ENCODE results near the gene GALC.

The GALC gene

DNA sequence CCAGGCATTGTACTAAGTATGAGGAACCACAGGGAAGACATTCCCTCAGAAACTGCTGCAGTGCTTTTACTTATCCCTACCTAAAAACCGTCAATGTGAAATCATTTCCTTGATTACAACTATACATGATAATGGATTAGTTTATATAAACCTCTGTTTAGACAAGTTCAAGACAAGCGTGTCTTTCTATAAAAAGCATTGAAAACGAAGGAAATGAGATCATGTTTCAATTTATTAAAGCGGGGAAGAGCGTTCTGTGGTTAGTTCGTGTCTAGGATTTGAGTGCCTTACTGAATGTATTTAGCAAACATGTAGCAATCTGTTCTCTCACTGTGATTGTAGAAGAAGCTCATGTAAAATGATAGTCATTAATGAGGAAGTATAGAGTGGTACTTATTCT, 37.5 kb downstream of the GALC start:
- Histone ChIP-seq H3K4me1 (ENCODE audit: insufficient read depth, low read length, poor library complexity, severe bottlenecking) (peaks cover 63% of the 10 kb centered on the region), H3K27me3 (ENCODE audit: insufficient read depth, low read length, poor library complexity, severe bottlenecking) (no peaks in the 10 kb centered on the region), H3K9me3 (ENCODE audit: insufficient read depth, low read depth, low read length) (no peaks in the 10 kb centered on the region)

DNA sequence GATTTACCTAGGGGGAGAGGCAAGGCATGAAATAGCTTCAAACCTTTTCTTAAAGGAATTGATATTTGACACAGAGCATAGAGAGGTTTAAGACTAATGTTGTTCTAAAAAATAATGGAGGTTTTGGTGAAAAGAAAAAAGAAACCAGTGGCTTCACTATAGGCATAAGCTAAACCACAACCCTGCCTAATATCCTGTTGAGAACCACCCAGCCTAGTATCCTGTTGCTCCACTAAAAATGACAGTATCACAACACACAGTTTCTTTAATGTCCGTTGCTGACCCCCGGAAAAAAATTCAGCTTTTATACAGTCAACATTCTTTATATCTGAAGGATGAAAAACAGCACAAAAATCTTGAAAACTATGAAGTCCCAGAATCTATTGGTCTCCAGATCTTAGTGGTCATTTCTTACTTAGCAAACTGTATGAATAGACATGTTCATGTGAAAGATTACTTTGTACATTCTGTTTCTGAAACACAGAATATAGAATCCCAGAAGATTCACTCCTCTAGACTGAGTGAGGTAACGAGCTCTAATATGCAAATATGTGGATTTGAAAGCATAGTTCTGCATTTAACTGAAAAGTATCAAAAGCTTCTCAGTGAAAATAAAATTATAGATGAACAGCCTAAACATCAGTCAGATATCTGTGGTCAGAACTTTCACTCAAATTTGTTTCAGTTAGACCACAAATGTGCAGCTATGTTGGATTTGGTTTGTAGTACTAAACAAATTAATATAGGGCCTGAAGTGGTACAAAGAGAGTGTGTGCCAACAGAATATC, 40.5 kb downstream of the GALC start:
- Histone ChIP-seq H3F3A (ENCODE audit: low read depth) (peaks cover 14% of the 10 kb centered on the region), H3K9me3 (ENCODE audit: insufficient read depth, low read depth, low read length) (no peaks in the 10 kb centered on the region), H3K4me3 (ENCODE audit: low read length, poor library complexity, severe bottlenecking) (peak overlapping the region; percentile 71), H4K20me1 (ENCODE audit: insufficient read depth, low read length, poor library complexity, severe bottlenecking) (no peaks in the 10 kb centered on the region), H3K9me2 (replicated peaks; ENCODE audit: low read depth, low read length) (no peaks in the 10 kb centered on the region), H2AFZ (ENCODE audit: low read length) (peak overlapping the region; percentile 44; the same call in 1 of the 2 replicates), H3K4me1 (ENCODE audit: insufficient read depth, low read length, poor library complexity, severe bottlenecking) (peaks cover 62% of the 10 kb centered on the region), H3K79me2 (ENCODE audit: insufficient read depth, low read length) (no peaks in the 10 kb centered on the region), H3K9ac (ENCODE audit: low read depth, low read length, poor library complexity, severe bottlenecking) (peak overlapping the region; percentile 73), H3K36me3 (ENCODE audit: insufficient read depth, low read length) (no peaks in the 10 kb centered on the region; the same call in 1 of the 2 replicates), H3K4me2 (ENCODE audit: low read depth, low read length, poor library complexity, severe bottlenecking) (peak overlapping the region; percentile 76), H3K27me3 (ENCODE audit: insufficient read depth, low read length, poor library complexity, severe bottlenecking) (no peaks in the 10 kb centered on the region)
- TF ChIP-seq EZH2phosphoT487 (IDR thresholded peaks at IDR 0.05; ENCODE audit: borderline replicate concordance): no peak
- TF ChIP-seq, protein P1, sequence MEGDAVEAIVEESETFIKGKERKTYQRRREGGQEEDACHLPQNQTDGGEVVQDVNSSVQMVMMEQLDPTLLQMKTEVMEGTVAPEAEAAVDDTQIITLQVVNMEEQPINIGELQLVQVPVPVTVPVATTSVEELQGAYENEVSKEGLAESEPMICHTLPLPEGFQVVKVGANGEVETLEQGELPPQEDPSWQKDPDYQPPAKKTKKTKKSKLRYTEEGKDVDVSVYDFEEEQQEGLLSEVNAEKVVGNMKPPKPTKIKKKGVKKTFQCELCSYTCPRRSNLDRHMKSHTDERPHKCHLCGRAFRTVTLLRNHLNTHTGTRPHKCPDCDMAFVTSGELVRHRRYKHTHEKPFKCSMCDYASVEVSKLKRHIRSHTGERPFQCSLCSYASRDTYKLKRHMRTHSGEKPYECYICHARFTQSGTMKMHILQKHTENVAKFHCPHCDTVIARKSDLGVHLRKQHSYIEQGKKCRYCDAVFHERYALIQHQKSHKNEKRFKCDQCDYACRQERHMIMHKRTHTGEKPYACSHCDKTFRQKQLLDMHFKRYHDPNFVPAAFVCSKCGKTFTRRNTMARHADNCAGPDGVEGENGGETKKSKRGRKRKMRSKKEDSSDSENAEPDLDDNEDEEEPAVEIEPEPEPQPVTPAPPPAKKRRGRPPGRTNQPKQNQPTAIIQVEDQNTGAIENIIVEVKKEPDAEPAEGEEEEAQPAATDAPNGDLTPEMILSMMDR (conservative IDR thresholded peaks at IDR 0.05; ENCODE audit: low read length): no peak

More for the DNA sequence above, 37.5 kb downstream of the GALC start:
- no peak for TF ChIP-seq EZH2phosphoT487 (IDR thresholded peaks at IDR 0.05; ENCODE audit: borderline replicate concordance)
- TF ChIP-seq, protein P1 (conservative IDR thresholded peaks at IDR 0.05; ENCODE audit: low read length): no peak
- H3K9me2 ChIP-seq (replicated peaks; ENCODE audit: low read depth, low read length): no peaks in the 10 kb centered on the region
- no peaks in the 10 kb centered on the region for H4K20me1 ChIP-seq (ENCODE audit: insufficient read depth, low read length, poor library complexity, severe bottlenecking)
- no peak overlapping the region for H2AFZ ChIP-seq (ENCODE audit: low read length)
- H3K79me2 ChIP-seq (ENCODE audit: insufficient read depth, low read length): no peaks in the 10 kb centered on the region
- H3F3A ChIP-seq (ENCODE audit: low read depth): peaks cover 14% of the 10 kb centered on the region
- H3K4me3 ChIP-seq (ENCODE audit: low read length, poor library complexity, severe bottlenecking): no peak overlapping the region
- no peaks in the 10 kb centered on the region for H3K36me3 ChIP-seq (ENCODE audit: insufficient read depth, low read length)
- peak overlapping the region; percentile 1 for H3K4me2 ChIP-seq (ENCODE audit: low read depth, low read length, poor library complexity, severe bottlenecking)
- H3K9ac ChIP-seq (ENCODE audit: low read depth, low read length, poor library complexity, severe bottlenecking): no peak overlapping the region

DNA sequence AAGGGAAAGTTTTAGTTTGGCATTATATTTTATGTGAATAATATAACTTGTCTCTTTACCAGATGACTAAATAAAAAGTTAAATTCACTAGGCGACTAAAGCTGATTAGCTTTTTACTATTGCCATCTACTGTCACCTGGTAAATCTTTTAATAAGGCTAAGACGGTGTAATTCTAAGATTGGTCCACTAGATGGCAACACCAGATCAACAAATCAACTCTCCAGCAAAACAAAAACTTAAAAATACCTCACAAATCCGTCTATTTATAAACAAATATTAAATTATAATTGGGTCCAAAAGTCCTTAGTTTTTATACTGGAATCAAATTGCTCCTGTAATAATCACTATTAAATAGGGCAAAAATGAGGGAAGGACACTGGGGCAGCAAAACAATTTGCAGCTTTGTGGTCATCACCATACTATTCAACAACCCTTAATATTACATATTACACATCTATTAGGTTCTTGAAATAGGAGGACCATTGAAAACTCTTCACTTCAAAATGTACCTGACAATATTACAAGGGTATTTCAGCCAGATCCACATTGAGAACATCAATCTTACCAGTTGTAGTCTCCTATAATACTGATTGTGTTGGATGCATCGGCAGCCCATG, 47.9 kb downstream of the GALC start:
- no peak for TF ChIP-seq EZH2phosphoT487 (IDR thresholded peaks at IDR 0.05; ENCODE audit: borderline replicate concordance)
- TF ChIP-seq, protein P1 (conservative IDR thresholded peaks at IDR 0.05; ENCODE audit: low read length): peak; percentile 85

More for the DNA sequence above, 47.9 kb downstream of the GALC start:
- H3K4me1 ChIP-seq (ENCODE audit: insufficient read depth, low read length, poor library complexity, severe bottlenecking): peaks cover 14% of the 10 kb centered on the region
- no peak overlapping the region for H2AFZ ChIP-seq (ENCODE audit: low read length)
- no peaks in the 10 kb centered on the region for H3K79me2 ChIP-seq (ENCODE audit: insufficient read depth, low read length)
- H3K27me3 ChIP-seq (ENCODE audit: insufficient read depth, low read length, poor library complexity, severe bottlenecking): no peaks in the 10 kb centered on the region
- no peaks in the 10 kb centered on the region for H3K9me3 ChIP-seq (ENCODE audit: insufficient read depth, low read depth, low read length)
- peaks cover 26% of the 10 kb centered on the region; the same call in 1 of the 2 replicates for H3K36me3 ChIP-seq (ENCODE audit: insufficient read depth, low read length)
- H4K20me1 ChIP-seq (ENCODE audit: insufficient read depth, low read length, poor library complexity, severe bottlenecking): no peaks in the 10 kb centered on the region
- no peaks in the 10 kb centered on the region for H3K9me2 ChIP-seq (replicated peaks; ENCODE audit: low read depth, low read length)
- no peak overlapping the region for H3K4me3 ChIP-seq (ENCODE audit: low read length, poor library complexity, severe bottlenecking)
- H3K4me2 ChIP-seq (ENCODE audit: low read depth, low read length, poor library complexity, severe bottlenecking): peak overlapping the region; percentile 10
- peak overlapping the region; percentile 4 for H3K9ac ChIP-seq (ENCODE audit: low read depth, low read length, poor library complexity, severe bottlenecking)
- H3F3A ChIP-seq (ENCODE audit: low read depth): no peaks in the 10 kb centered on the region
